Activated CD4-positive, alpha-beta T cell treated with anti-CD3 and anti-CD28 coated beads, Interleukin-2, amount 50 U/mL, for 1 hour (primary cell): Measurements from ENCODE around the gene MRM1.

ENCODE experiments used
- DNase-seq: peaks from one replicate; pipeline ENCODE4 v3.0.0-alpha.2; 2020

Gene MRM1, protein sequence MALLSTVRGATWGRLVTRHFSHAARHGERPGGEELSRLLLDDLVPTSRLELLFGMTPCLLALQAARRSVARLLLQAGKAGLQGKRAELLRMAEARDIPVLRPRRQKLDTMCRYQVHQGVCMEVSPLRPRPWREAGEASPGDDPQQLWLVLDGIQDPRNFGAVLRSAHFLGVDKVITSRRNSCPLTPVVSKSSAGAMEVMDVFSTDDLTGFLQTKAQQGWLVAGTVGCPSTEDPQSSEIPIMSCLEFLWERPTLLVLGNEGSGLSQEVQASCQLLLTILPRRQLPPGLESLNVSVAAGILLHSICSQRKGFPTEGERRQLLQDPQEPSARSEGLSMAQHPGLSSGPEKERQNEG

GRCh38 chr17:36601303-36602029 is at the start of gene MRM1:
Gene MRM1 (plus strand): TSS chr17:36601583. CDS start chr17:36601811, 228 bp downstream.
- peak; percentile 88 for DNase-seq

- no peak for DNase-seq
Observed at GRCh38 chr17:36553459-36553858, 47.9 kb upstream of the MRM1 start.

DNA sequence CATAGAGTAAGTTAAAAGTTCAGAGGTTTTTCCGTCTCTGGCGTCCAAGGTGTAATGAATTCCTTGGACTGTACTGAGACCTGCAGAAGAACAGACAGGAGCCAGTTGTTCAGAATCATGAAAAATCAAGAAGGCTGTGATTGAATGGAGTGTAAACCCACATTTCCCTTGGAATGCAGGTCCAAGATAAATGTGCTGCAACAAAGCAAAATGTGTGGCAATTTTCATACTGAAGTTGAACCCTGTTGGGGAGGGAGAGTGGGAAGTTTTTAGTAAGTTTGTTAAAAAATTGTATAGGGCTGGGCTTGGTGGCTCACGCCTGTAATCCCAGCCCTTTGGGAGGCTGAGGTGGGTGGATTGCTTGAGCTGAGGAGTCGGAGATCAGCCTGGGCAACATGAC is 35.3 kb upstream of the MRM1 start:
- no peak for DNase-seq

- no peak for DNase-seq
Observed at GRCh38 chr17:36575028-36575427, 26.4 kb upstream of the MRM1 start.

DNA sequence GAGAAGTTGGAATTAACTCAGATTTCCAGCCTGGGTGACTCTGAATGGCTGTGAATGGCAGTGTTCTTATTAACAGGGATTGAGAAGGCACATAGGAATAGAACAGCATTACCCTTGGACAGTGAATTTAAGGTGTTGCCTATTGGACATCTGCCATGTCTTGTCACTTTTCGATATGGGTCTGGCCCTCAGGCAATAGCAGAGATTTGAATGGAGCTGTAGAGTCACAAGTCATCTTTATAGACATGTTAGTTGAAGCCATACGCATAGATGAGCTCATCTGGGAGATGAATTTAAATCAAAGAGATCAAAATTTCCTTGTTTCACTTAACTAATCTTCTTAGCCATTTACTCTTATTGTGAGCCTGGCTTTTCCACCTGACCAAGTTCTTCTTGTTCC is 24.6 kb upstream of the MRM1 start:
- DNase-seq, result no peak

- DNase-seq, result no peak
Observed at GRCh38 chr17:36578671-36579070, 22.7 kb upstream of the MRM1 start.

GRCh38 chr17:36583787-36584186 is 17.6 kb upstream of the MRM1 start:
- no peak for DNase-seq

DNA sequence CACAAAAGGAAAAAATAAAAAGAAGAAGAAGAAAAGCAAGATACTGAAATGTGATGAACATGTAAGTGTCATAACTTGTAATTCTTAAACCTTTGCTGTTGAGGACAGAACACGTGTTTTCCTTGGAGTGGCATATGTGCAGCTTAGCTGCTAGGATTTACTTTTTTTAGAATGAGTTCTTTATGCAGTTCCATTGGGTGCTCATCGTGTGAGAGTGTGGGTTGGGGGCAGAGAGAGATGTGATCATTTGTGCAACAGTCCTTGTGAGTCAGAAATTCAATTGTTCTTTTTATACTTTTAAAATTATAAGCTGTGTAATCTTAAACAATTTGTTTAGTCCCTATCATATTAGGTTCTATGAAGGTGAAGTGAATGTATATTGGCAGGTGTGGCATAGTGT is 15.2 kb upstream of the MRM1 start:
- no peak for DNase-seq

GRCh38 chr17:36590082-36590481 is 11.3 kb upstream of the MRM1 start:
- DNase-seq, result no peak

DNA sequence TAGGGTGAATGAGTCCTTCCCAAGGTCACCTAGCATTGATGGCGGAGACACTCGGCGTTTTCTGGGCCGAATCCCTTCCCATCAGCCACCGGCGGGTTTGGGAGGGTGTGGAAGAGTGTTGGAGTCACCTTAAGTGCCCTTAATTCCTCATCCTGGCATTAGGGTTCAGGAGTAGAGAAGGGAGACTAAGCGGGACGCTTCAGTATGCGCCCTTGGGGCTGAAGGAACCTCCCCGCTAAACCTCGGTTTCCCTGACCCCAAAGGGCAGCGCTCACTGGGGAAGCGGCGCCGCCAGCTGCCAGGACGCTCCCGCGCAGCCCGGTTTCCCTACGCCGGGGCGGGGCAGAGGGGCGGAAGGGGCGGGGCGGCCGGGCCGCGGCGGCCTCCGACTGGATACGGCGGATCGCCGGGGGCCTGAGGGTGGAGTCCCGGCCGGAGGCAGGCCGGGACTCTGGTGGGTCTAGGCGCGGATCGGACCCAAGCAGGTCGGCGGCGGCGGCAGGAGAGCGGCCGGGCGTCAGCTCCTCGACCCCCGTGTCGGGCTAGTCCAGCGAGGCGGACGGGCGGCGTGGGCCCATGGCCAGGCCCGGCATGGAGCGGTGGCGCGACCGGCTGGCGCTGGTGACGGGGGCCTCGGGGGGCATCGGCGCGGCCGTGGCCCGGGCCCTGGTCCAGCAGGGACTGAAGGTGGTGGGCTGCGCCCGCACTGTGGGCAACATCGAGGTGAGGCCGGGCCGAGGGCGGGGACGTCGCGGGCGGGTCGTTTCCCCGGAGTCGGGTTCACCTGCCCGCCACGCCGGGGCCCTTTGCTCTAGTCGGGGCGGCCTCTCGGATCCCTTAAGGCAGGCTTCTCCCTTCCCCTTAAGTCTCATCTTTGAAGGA is 9.7 kb upstream of the MRM1 start, which contains the start of gene DHRS11:
TSS of gene DHRS11 (plus strand) at position 446 of the 882 bp plus-strand sequence. CDS start at position 577, 131 bp downstream.
- peak; percentile 67 for DNase-seq

GRCh38 chr17:36592316-36592715 is 9.1 kb upstream of the MRM1 start:
- no peak for DNase-seq

- DNase-seq, result no peak
Observed at GRCh38 chr17:36592716-36593321, 8.6 kb upstream of the MRM1 start.

- DNase-seq, result no peak
Observed at GRCh38 chr17:36593656-36594316, 7.6 kb upstream of the MRM1 start.

DNA sequence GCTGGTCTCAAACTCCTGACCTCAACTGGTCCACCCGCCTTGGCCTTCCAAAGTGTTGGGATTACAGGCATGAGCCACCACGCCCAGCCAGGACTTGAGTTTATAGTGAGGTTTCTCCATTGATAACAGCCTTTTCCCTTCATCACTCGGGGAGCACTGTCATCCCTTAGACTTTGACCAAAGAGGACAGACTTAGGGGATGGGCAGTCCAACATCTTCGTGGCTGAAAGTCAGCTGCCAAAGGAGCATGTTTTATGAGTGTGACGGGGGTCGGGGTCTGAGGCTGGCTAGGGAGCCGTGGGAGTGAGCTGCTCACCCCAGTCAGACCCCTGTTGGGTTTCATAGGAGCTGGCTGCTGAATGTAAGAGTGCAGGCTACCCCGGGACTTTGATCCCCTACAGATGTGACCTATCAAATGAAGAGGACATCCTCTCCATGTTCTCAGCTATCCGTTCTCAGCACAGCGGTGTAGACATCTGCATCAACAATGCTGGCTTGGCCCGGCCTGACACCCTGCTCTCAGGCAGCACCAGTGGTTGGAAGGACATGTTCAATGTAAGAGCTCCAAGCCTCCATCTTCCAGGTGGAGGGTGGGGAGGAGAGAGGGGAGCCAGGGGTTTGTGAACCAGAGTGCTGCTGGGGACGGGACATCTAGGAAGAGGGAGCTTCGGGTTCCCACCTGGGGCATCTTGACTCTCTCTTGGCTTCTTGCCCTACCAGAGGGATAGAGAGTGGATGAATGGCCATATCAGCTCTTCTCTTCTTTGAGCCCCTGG is 6.6 kb upstream of the MRM1 start:
- no peak for DNase-seq

DNA sequence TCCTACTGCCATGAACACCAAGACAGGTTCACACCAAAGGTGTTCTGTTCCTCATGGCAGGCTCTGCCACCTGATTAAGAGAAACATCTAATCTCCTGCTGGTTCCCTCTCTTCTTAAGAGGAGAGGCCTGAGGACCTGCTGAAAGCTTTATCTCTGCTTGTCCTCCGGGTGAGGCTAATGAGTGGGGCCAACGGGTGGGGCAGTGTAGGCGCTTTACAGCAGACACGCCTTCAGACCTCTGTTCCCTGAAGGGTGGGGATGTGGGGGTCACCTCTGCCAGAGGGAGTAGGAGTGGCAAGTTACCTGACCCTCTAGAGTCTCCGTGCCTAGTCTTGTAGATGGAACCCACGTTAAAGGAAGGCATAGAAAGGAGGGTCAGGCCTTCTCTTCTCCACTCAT is 4.2 kb upstream of the MRM1 start:
- no peak for DNase-seq

GRCh38 chr17:36597866-36598777 is 3.3 kb upstream of the MRM1 start:
- no peak for DNase-seq

- no peak for DNase-seq
Observed at GRCh38 chr17:36598951-36599401, 2.4 kb upstream of the MRM1 start.

GRCh38 chr17:36599546-36600250 is 1.7 kb upstream of the MRM1 start:
- no peak for DNase-seq

GRCh38 chr17:36600465-36600864 is 918 bp upstream of the MRM1 start:
- DNase-seq, result no peak

- no peak for DNase-seq
Observed at GRCh38 chr17:36600936-36601302, 464 bp upstream of the MRM1 start.
